Skeletal muscle tissue (tissue), 4 donors: Measurements from ENCODE around the gene C16orf82. TPM values are rescaled to one million over a fixed set of nuclear protein-coding genes. Genes with fewer than 3 reads are reported as not detected.
"Not testable (repeated sequence)": the region's sequence is repeated elsewhere in the genome, so short reads cannot be mapped to it uniquely, and the experiment has no call there.

Experiments used
- H3K27ac ChIP-seq: one replicate; pipeline ENCODE4 v1.7.0; 2013; ENCODE audit warnings: mild to moderate bottlenecking, low read depth, low read length, inconsistent platforms
- H3K27me3 ChIP-seq, 3 donors: one replicate each; pipeline ENCODE4 v1.7.0; 2013; ENCODE audit warnings: low read length in 3 of 3; ENCODE audit not compliant: control insufficient read depth in 3 of 3, insufficient read depth in 3 of 3
- H3K36me3 ChIP-seq, 3 donors: one replicate each; pipeline ENCODE4 v1.7.0; 2013; ENCODE audit warnings: low read length in 3 of 3; ENCODE audit not compliant: control insufficient read depth in 3 of 3, insufficient read depth in 3 of 3
- H3K4me1 ChIP-seq, 3 donors: one replicate each; pipeline ENCODE4 v1.7.0; 2013; ENCODE audit warnings: low read length in 3 of 3, mild to moderate bottlenecking in 3 of 3; ENCODE audit not compliant: control insufficient read depth in 3 of 3, insufficient read depth in 3 of 3
- H3K4me3 ChIP-seq, 3 donors: one replicate each; pipeline ENCODE4 v1.7.0; 2013; ENCODE audit warnings: low read length in 3 of 3
- H3K9ac ChIP-seq, 3 donors: one replicate each; pipeline ENCODE4 v1.7.0; 2013; ENCODE audit warnings: low read length in 3 of 3, mild to moderate bottlenecking in 3 of 3, moderate library complexity in 2 of 3, low read depth in 1 of 3
- H3K9me3 ChIP-seq, 3 donors: one replicate each; pipeline ENCODE4 v1.7.0; 2013; ENCODE audit warnings: low read length in 3 of 3; ENCODE audit not compliant: control insufficient read depth in 3 of 3
- total RNA-seq: library from RNA; depleted of rRNA; stranded (reverse); fragments of >200 nt; gene quantifications from one replicate; pipeline ENCODE4 v1.2.3, GENCODE V29; 2014
- donor health status: Osteomylitis.

Gene C16orf82
- total RNA-seq, 1 donor from 2014 or later: not detected

DNA sequence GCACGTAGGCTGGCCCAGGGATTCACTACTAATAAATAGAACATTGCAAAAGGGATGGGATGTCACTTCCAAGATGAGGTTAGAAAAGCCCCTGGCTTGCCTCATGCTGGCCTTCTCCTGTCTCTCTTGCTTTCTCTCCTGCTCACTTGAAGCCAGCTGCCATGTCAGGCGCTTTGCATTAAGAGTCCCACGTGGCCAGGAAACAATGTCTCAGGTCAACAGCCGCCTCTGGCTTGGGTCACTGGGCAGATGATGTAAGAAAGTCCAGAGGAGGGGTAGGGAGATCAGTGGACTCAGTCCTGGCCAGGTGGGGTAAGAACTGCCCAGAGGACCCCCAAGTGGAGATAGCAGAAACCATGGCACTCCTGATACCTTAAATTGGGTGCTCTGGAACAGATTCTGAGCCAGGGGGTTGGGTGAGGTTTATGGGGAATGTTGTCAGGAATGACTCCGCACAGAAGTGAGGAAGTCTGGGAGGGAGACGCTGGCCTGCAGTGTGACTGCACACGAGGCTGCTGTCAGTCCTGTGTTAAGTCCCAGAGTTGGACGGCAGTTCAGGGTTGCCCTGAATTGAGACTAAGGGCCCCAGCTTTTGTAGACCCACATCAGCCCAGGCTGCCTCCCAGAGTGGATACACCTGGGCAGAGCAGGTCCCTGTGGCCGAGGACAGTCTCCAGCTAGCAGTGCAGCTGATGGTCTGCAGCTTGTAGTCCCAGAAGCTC, 17.7 kb downstream of the C16orf82 start:
- peak overlapping the region; percentile 3 for H3K27ac ChIP-seq
- peaks cover 0 to 1% (median 0%) of the 10 kb centered on the region in 3 donors for H3K9me3 ChIP-seq
- H3K4me1 ChIP-seq: peaks cover 0 to 8% (median 0%) of the 10 kb centered on the region in 3 donors
- H3K9ac ChIP-seq: no peak overlapping the region
- H3K4me3 ChIP-seq: no peak overlapping the region
- peaks cover 9 to 16% (median 10%) of the 10 kb centered on the region in 3 donors for H3K27me3 ChIP-seq
- H3K36me3 ChIP-seq: no peaks in the 10 kb centered on the region

DNA sequence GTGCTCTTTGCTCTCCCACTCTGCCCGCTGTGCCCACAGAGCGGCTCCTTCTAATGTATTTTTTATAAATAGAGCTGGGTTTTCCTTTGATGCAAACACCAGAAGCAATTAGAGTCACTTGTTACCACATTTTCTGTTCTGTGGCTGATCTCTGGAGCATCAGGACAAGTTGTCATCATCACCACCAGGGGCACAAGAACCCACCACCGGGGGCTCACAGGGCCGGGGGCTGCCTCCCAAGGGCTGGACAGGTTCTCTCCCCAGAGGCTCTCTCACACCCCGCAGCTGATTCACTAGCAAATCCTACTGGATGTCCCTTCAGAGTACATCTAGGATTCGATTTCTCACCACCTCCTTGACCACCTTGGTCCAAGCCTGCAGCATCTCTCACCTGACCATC, 18.5 kb downstream of the C16orf82 start:
- H3K36me3 ChIP-seq: no peaks in the 10 kb centered on the region
- H3K9ac ChIP-seq: no peak overlapping the region
- peaks cover 0 to 8% (median 0%) of the 10 kb centered on the region in 3 donors for H3K4me1 ChIP-seq
- H3K27me3 ChIP-seq: peaks cover 9 to 16% (median 10%) of the 10 kb centered on the region in 3 donors
- no peak overlapping the region for H3K27ac ChIP-seq
- H3K4me3 ChIP-seq: no peak overlapping the region
- H3K9me3 ChIP-seq: no peaks in the 10 kb centered on the region

GRCh38 chr16:27086031-27086430, 19.3 kb downstream of the C16orf82 start:
- not testable (repeated sequence) for H3K4me1 ChIP-seq, H3K9me3 ChIP-seq, H3K36me3 ChIP-seq, H3K9ac ChIP-seq, H3K4me3 ChIP-seq, H3K27ac ChIP-seq
- H3K27me3 ChIP-seq: peaks cover 9 to 14% (median 10%) of the 10 kb centered on the region in 3 donors

GRCh38 chr16:27088216-27088615, 21.5 kb downstream of the C16orf82 start:
- Histone ChIP-seq H3K27ac (no peak overlapping the region), H3K27me3 (peaks cover 5 to 7% (median 6%) of the 10 kb centered on the region in 3 donors), H3K4me3 (no peak overlapping the region), H3K9ac (no peak overlapping the region), H3K9me3 (no peaks in the 10 kb centered on the region), H3K36me3 (no peaks in the 10 kb centered on the region), H3K4me1 (peaks cover 0 to 7% (median 0%) of the 10 kb centered on the region in 3 donors)

DNA sequence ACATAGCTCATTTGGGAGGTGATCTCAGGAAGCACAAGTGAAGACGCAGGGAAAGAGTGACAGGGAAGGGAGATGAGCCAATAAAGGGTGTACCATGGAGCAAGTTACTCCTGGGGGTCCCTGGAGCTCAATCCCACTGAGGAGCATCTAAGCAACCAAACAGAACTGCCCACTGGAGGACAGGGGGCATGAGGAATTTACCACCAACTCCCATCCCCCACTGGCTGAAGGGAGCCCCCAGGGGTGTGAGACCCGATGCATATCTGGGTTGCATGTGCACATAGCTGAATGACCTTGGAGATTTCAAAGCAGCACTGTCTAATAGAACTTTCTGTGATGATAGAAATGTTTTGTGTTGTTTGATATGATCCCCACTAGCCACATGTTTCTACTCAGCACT, 29.6 kb downstream of the C16orf82 start:
- peaks cover 0 to 3% (median 2%) of the 10 kb centered on the region in 3 donors for H3K9me3 ChIP-seq
- no peaks in the 10 kb centered on the region for H3K27me3 ChIP-seq
- no peak overlapping the region for H3K4me3 ChIP-seq
- H3K4me1 ChIP-seq: peaks cover 3 to 5% (median 4%) of the 10 kb centered on the region in 3 donors
- no peaks in the 10 kb centered on the region for H3K36me3 ChIP-seq
- H3K27ac ChIP-seq: no peak overlapping the region
- H3K9ac ChIP-seq: no peak overlapping the region

DNA sequence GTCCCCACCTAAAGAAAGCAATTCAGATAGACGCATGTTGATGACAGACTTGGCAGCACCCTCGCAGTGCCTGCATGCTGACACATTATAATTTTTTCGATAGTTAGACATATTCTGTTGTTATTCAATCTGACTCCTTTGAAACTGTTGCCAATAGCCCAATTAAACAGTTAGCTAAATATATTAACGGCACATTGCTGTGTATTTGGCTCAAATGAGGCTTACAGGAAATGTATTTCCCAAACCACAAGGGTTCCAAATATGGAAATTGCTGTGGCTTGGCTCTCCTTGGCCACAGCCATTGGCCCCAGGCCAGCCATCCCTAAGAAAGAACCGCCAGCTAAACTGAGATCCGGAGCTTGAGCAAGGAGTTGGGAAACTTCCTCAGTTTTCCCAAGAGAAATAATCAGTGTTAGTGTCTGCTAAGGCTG, 31.1 kb downstream of the C16orf82 start:
- H3K9ac ChIP-seq: no peak overlapping the region
- H3K36me3 ChIP-seq: no peaks in the 10 kb centered on the region
- peaks cover 0 to 3% (median 2%) of the 10 kb centered on the region in 3 donors for H3K9me3 ChIP-seq
- peaks cover 3 to 5% (median 4%) of the 10 kb centered on the region in 3 donors for H3K4me1 ChIP-seq
- peak overlapping the region; percentile 15 for H3K27ac ChIP-seq
- H3K27me3 ChIP-seq: no peaks in the 10 kb centered on the region
- no peak overlapping the region for H3K4me3 ChIP-seq

- H3K27me3 ChIP-seq: no peaks in the 10 kb centered on the region
- no peak overlapping the region for H3K27ac ChIP-seq
- peaks cover 0 to 3% (median 2%) of the 10 kb centered on the region in 3 donors for H3K9me3 ChIP-seq
- no peak overlapping the region for H3K4me3 ChIP-seq
- peaks cover 3 to 5% (median 4%) of the 10 kb centered on the region in 3 donors for H3K4me1 ChIP-seq
- H3K9ac ChIP-seq: no peak overlapping the region
- no peaks in the 10 kb centered on the region for H3K36me3 ChIP-seq
Measured at GRCh38 chr16:27098366-27099049, 31.8 kb downstream of the C16orf82 start.

DNA sequence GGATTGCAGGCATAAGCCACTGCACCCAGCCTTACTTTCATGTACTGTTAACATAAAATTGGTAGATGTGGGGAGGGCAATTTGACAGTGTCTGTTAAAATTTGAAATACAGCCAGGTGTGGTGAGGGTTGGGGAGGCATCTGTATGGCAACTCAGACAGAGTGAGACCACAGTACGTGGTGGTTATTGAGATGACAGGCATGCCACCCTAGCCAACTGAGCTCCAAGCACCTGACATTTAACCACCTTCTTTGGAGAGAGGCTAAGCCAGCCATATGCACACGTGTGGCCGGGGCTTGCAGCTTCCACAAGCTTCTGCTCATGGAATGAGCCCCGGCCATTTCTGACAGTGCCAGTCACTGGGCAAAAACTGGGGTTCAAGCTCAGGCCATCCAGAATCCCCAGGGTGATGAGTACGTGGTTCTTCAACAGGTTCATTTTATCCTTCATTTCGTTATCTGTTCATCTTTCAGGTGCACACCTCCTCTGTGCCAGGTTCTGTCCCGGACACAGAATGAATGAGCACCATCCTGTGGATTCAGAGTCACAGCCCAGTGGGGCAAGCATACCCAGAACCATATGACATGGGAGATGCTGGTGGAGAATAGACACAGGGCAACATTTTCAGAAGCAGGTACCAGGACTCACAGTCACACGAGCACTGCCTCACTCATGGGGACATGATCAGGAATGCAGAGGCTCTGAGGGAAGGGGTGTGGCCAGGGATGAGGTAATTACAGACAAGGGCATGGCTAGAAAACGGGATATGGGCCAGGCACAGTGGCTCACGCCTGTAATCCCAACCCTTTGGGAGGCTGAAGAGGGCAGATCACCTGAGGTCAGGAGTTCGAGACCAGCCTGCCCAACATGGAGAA, 36.2 kb downstream of the C16orf82 start:
- H3K4me3 ChIP-seq: no peak overlapping the region

DNA sequence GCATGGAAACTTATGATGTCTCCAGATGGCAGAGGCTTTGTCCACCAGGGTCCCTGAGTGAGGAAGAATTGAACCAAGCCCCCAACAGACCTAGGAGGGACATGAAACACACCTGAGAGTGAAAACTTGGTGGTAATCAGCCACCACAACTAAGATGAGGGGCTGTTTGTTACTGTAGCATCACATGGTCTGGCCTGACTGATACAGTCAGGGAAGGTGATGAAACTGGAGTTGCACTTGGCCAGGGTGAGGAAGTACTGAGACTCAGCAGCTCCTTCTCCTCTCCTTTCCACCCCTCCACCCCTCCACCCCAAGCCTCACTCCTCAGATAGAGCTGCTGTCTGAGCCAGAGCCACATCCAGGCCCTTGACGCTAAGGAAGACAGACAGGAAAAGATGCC, 37.2 kb downstream of the C16orf82 start:
- no peak overlapping the region for H3K9ac ChIP-seq
- H3K27me3 ChIP-seq: peaks cover 0 to 11% (median 0%) of the 10 kb centered on the region in 3 donors
- H3K4me1 ChIP-seq: no peaks in the 10 kb centered on the region
- no peak overlapping the region for H3K4me3 ChIP-seq
- H3K27ac ChIP-seq: no peak overlapping the region
- H3K9me3 ChIP-seq: no peaks in the 10 kb centered on the region
- H3K36me3 ChIP-seq: no peaks in the 10 kb centered on the region

More for the DNA sequence above, 36.2 kb downstream of the C16orf82 start:
- H3K9me3 ChIP-seq: no peaks in the 10 kb centered on the region
- no peak overlapping the region for H3K9ac ChIP-seq
- H3K27me3 ChIP-seq: peaks cover 0 to 7% (median 0%) of the 10 kb centered on the region in 3 donors
- H3K36me3 ChIP-seq: no peaks in the 10 kb centered on the region
- H3K27ac ChIP-seq: no peak overlapping the region
- no peaks in the 10 kb centered on the region for H3K4me1 ChIP-seq
